Neutrophil (primary cell): ENCODE data around the gene GNAI1.

Experiments used
- H3K27ac ChIP-seq: fragments of 200-600 bp; sonication (generic); 2 replicates; pipeline ENCODE4 v1.5.1; 2016; ENCODE audit warnings: mild to moderate bottlenecking, moderate library complexity
- H3K27me3 ChIP-seq: fragments of 200-600 bp; sonication (generic); 2 replicates; pipeline ENCODE4 v1.6.0; 2016; ENCODE audit warnings: mild to moderate bottlenecking
- H3K36me3 ChIP-seq: fragments of 200-600 bp; sonication (generic); 2 replicates; pipeline ENCODE4 v1.5.1; 2017
- H3K4me1 ChIP-seq, 2 experiments: fragments of 200-600 bp in 1 of 2; sonication (generic) in 1 of 2; 1 replicate in 1 of 2; 2 replicates in 1 of 2; pipeline versions ENCODE4 v1.5.1 to v1.6.1; 2013 to 2016; ENCODE audit warnings: low read depth in 1 of 2, low read length in 1 of 2, mild to moderate bottlenecking in 1 of 2, moderate library complexity in 1 of 2; ENCODE audit not compliant: control insufficient read depth in 1 of 2, insufficient read depth in 1 of 2
- H3K4me3 ChIP-seq, 2 experiments: fragments of 200-600 bp in 1 of 2; sonication (generic) in 1 of 2; 1 replicate in 1 of 2; 2 replicates in 1 of 2; pipeline ENCODE4 v1.5.1; 2013 to 2016; ENCODE audit warnings: low read depth in 1 of 2, low read length in 1 of 2, mild to moderate bottlenecking in 1 of 2, moderate library complexity in 1 of 2
- H3K9me3 ChIP-seq: fragments of 200-600 bp; sonication (generic); 2 replicates; pipeline ENCODE4 v1.5.1; 2016
- TF ChIP-seq, protein P1 (sequence below): fragments of 200-600 bp; sonication (generic); IDR thresholded peaks from 2 replicates; pipeline ENCODE4 v1.5.1; 2016; ENCODE audit warnings: antibody characterized with exemption

GNAI1 gene

DNA sequence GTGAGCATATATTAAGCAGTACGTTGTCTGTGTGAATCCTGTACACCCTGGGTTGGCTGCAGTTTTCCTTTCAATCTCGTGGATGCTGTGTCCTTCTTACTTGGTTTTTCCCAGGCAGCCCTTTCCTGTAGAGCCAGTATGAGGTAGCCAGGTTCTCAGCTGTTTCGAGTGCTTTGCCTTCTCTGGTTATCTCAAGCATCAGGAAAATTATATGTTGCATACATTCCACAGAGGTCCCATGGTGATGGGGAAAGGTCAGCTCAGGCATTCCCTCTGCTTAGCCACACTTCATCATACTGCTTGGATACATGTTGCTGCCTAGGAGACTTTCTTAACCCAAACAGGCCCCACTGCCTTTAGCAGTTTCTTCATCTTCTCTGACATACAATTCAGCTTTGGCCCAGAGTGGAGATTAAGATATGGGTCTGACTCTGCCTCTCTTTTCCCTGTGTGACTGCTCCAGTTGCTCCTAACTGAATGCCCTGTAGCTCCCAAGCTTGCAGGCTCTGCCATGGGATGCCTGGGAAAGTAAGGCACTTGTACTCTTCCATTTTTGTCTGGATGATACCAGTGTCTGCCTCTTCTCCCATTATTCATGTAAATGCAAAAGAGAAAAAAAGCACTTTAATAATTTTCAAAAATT is 11.3 kb downstream of the GNAI1 start:
- H3K27ac ChIP-seq = no peak overlapping the region
- TF ChIP-seq, protein P1, sequence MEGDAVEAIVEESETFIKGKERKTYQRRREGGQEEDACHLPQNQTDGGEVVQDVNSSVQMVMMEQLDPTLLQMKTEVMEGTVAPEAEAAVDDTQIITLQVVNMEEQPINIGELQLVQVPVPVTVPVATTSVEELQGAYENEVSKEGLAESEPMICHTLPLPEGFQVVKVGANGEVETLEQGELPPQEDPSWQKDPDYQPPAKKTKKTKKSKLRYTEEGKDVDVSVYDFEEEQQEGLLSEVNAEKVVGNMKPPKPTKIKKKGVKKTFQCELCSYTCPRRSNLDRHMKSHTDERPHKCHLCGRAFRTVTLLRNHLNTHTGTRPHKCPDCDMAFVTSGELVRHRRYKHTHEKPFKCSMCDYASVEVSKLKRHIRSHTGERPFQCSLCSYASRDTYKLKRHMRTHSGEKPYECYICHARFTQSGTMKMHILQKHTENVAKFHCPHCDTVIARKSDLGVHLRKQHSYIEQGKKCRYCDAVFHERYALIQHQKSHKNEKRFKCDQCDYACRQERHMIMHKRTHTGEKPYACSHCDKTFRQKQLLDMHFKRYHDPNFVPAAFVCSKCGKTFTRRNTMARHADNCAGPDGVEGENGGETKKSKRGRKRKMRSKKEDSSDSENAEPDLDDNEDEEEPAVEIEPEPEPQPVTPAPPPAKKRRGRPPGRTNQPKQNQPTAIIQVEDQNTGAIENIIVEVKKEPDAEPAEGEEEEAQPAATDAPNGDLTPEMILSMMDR = no peak
- H3K4me3 ChIP-seq = no peak overlapping the region
- H3K9me3 ChIP-seq = no peaks in the 10 kb centered on the region
- H3K4me1 ChIP-seq = no peaks in the 10 kb centered on the region
- H3K36me3 ChIP-seq = no peaks in the 10 kb centered on the region
- no peaks in the 10 kb centered on the region for H3K27me3 ChIP-seq

DNA sequence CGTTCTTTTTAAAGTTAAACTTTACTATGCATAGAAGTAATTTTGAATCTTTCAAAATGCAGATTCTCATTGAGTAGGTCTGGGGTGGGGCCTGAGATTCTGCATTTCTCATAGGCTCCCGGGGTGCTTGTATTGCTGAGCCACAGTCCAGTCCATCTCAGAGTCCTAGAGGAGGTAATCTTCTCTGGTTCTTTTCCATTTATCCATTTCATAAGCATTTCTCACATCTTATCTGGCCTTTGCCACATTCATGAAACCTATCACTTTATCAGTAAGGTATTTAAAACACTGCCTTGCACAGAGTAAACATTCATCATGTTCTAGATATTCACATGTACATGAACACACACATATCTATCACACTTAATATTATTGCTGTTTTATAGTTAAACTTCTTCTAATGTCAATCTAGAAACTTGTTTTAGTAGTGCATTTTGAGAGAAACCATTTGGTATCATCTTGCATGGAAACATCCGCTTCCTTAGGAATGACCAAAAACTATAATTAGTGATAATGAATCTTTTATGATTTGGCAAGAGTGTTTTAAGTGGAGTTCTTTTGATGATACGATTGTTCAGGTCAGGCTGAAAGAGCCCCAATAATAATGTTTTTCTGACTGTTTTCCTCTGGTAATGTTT is 12.0 kb downstream of the GNAI1 start:
- TF ChIP-seq, protein P1 = no peak
- Histone ChIP-seq H3K27me3 (no peaks in the 10 kb centered on the region), H3K4me1 (no peaks in the 10 kb centered on the region), H3K36me3 (no peaks in the 10 kb centered on the region), H3K27ac (no peak overlapping the region), H3K9me3 (no peaks in the 10 kb centered on the region), H3K4me3 (no peak overlapping the region)

DNA sequence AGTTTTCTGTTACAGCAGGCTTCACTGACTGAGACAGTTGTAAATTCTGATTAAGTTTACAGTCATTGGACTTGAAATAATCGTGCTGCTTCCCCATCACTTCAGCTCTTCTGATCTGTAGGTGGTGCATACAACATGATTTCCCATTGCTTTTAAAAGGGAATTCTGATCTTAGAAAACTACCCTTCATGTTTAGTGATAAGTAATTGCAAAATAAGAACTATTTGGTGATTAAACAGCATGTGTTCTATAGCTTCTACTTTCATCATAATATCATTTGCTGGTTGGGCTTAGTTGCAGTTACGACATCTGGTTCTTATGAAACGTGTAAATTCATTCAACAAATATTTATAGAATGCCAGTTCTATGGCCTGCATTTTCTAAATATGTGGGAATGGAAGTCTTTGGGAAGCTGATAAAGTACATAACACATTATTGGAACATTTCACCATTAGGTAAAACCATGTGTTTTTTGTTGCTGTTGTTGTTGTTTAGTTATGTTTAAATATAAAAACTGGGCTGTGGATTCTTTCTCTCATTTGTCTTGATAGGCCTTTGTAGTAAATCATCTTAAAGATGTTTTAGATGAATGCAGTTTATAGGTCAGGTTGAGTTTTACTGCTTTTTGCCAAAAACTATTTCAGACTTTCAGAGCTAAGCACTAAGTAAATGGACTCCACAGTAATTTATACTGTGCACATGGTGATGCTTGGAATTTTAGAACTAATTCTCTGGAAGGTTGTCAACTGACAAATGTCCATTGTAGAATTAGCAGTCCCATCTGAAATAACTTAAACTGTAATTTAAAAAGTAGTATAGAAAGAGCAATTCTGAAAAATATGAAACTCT is 13.1 kb downstream of the GNAI1 start:
- no peaks in the 10 kb centered on the region for H3K36me3 ChIP-seq
- H3K27me3 ChIP-seq = no peaks in the 10 kb centered on the region
- no peaks in the 10 kb centered on the region for H3K4me1 ChIP-seq
- H3K27ac ChIP-seq = no peak overlapping the region
- no peaks in the 10 kb centered on the region for H3K9me3 ChIP-seq
- TF ChIP-seq, protein P1 = no peak
- H3K4me3 ChIP-seq = no peak overlapping the region

DNA sequence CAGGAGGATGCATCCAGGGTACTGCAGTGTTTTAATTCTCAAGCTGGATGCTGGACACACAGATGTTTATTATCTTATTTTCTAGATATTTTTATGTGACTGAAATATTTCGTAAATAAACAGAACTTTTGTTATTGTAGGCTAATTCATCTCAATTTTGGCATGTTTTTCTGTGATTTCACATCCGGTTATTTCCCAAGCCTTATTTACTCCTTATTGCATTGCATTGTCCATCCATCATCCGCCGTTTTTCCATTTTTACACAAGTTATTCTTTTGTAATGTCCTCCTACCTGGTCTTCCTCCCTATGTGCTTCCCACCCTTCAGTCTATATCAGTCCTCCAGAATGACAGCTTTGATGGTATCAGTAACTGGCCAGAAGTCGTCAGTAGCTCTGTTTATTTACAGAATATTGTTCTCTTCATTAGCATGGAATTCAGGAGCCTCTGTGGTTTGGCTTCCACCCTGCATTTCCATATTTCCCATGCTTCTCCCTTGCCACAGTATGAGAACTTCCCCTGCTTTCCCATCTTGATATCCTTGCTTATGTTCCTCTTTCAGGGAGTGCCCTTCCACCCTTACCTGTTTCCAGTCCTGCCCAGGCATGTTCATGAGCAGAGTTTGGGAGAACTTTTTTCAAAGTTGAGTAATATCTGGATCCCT is 16.1 kb downstream of the GNAI1 start:
- no peaks in the 10 kb centered on the region for H3K4me1 ChIP-seq
- H3K9me3 ChIP-seq = no peaks in the 10 kb centered on the region
- H3K27ac ChIP-seq = no peak overlapping the region
- no peaks in the 10 kb centered on the region for H3K27me3 ChIP-seq
- no peaks in the 10 kb centered on the region for H3K36me3 ChIP-seq
- TF ChIP-seq, protein P1 = no peak
- no peak overlapping the region for H3K4me3 ChIP-seq

DNA sequence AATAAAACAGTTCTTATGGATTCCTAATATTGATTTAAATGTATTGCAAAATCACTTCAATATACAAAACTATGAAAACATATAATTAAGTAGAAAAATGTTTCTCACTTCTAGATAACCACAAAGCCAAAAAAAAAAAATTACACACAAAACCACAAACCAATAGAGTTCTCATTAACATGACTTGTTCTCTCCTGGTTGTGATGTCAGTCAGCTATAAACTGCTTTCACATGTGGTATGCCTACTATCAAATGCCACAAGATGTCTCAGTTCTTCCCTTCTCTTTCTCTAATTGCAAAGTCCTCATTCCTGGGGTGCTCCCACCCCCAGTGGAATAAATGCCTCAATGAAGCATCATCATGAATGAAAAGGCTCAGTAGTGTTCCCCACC is 16.6 kb downstream of the GNAI1 start:
- Histone ChIP-seq H3K4me1 (no peaks in the 10 kb centered on the region), H3K4me3 (no peak overlapping the region), H3K27me3 (no peaks in the 10 kb centered on the region), H3K27ac (no peak overlapping the region), H3K36me3 (no peaks in the 10 kb centered on the region), H3K9me3 (no peaks in the 10 kb centered on the region)
- TF ChIP-seq, protein P1 = no peak
